SK-N-SH treated with all-trans-retinoic acid at 6 μM for 48 hours (cell line): ENCODE data around the gene GBE1.
"Not testable (repeated sequence)": the region's sequence is repeated elsewhere in the genome, so short reads cannot be mapped to it uniquely, and the experiment has no call there.

Source experiments
- ATAC-seq: fragments of 200-7000 bp; cut with Tn5 transposase; 3 replicates; pipeline ENCODE4 v1.9.1; 2020; ENCODE audit warnings: mild to moderate bottlenecking, moderate library complexity
- ARNTL ChIP-seq: fragments of 450-650 bp; formaldehyde crosslinking; IDR thresholded peaks from 2 replicates; pipeline ENCODE4 v1.5.0; 2020; ENCODE audit warnings: low read depth, mild to moderate bottlenecking, moderate library complexity, borderline replicate concordance
- CREB5 ChIP-seq: fragments of 250-450 bp; sonication (Bioruptor Pico); IDR thresholded peaks from 2 replicates; pipeline ENCODE4 v1.5.1; 2020; ENCODE audit warnings: low read depth, mild to moderate bottlenecking, moderate library complexity
- CSRNP3 ChIP-seq: fragments of 250-450 bp; sonication (Bioruptor Pico); IDR thresholded peaks from 2 replicates; pipeline ENCODE4 v1.5.1; 2021; ENCODE audit warnings: mild to moderate bottlenecking, moderate library complexity
- ESRRG ChIP-seq: fragments of 250-450 bp; sonication (Bioruptor Pico); IDR thresholded peaks from 2 replicates; pipeline ENCODE4 v1.6.1; 2021; ENCODE audit warnings: mild to moderate bottlenecking
- ISL1 ChIP-seq: fragments of 250-450 bp; sonication (Bioruptor Pico); IDR thresholded peaks from 2 replicates; pipeline ENCODE4 v2.1.2; 2022; ENCODE audit warnings: mild to moderate bottlenecking, moderate library complexity
- OSR1 ChIP-seq: fragments of 250-450 bp; sonication (Bioruptor Pico); IDR thresholded peaks from 2 replicates; pipeline ENCODE4 v1.8.0; 2022; ENCODE audit warnings: moderate library complexity, mild to moderate bottlenecking, inconsistent platforms
- PATZ1 ChIP-seq: fragments of 250-450 bp; sonication (Bioruptor Pico); IDR thresholded peaks from 2 replicates; pipeline ENCODE4 v1.8.0; 2020; ENCODE audit warnings: mild to moderate bottlenecking, moderate library complexity, borderline replicate concordance
- PPARA ChIP-seq: fragments of 250-450 bp; sonication (Bioruptor Pico); IDR thresholded peaks from 2 replicates; pipeline ENCODE4 v1.5.0; 2020; ENCODE audit warnings: mild to moderate bottlenecking, borderline replicate concordance
- RARB ChIP-seq: fragments of 250-450 bp; sonication (Bioruptor Pico); IDR thresholded peaks from 2 replicates; pipeline ENCODE4 v1.8.0; 2021; ENCODE audit warnings: mild to moderate bottlenecking, moderate library complexity
- SNAI2 ChIP-seq: fragments of 250-450 bp; sonication (Bioruptor Pico); IDR thresholded peaks from 2 replicates; pipeline ENCODE4 v1.5.0; 2020; ENCODE audit warnings: mild to moderate bottlenecking, moderate library complexity
- TCF4 ChIP-seq: fragments of 250-450 bp; sonication (Bioruptor Pico); IDR thresholded peaks from 2 replicates; pipeline ENCODE4 v1.8.0; 2021; ENCODE audit warnings: mild to moderate bottlenecking, moderate library complexity, borderline replicate concordance
- TOX ChIP-seq: fragments of 250-450 bp; sonication (Bioruptor Pico); IDR thresholded peaks from 2 replicates; pipeline ENCODE4 v1.8.0; 2021; ENCODE audit warnings: mild to moderate bottlenecking, moderate library complexity, borderline replicate concordance
- TSHZ2 ChIP-seq: fragments of 250-450 bp; sonication (Bioruptor Pico); IDR thresholded peaks from 2 replicates; pipeline ENCODE4 v1.5.0; 2020; ENCODE audit warnings: mild to moderate bottlenecking, moderate library complexity
- ZC3H10 ChIP-seq: fragments of 250-450 bp; sonication (Bioruptor Pico); IDR thresholded peaks from 2 replicates; pipeline ENCODE4 v1.5.1; 2021; ENCODE audit warnings: mild to moderate bottlenecking, moderate library complexity
- ZFP3 ChIP-seq: fragments of 250-450 bp; sonication (Bioruptor Pico); IDR thresholded peaks from 2 replicates; pipeline ENCODE4 v1.5.0; 2020; ENCODE audit warnings: mild to moderate bottlenecking, moderate library complexity
- ZFP30 ChIP-seq: fragments of 450-650 bp; formaldehyde crosslinking; IDR thresholded peaks from 2 replicates; pipeline ENCODE4 v1.5.0; 2022; ENCODE audit warnings: mild to moderate bottlenecking, moderate library complexity
- ZNF565 ChIP-seq: fragments of 450-650 bp; formaldehyde crosslinking; conservative IDR thresholded peaks from 2 replicates; pipeline ENCODE4 v1.5.0; 2020; ENCODE audit warnings: low read depth, mild to moderate bottlenecking, moderate library complexity
- ZNF70 ChIP-seq: fragments of 450-650 bp; formaldehyde crosslinking; IDR thresholded peaks from 2 replicates; pipeline ENCODE4 v1.5.0; 2020; ENCODE audit warnings: mild to moderate bottlenecking, moderate library complexity
- ZNF8 ChIP-seq: fragments of 450-650 bp; formaldehyde crosslinking; IDR thresholded peaks from 2 replicates; pipeline ENCODE4 v1.5.0; 2020; ENCODE audit warnings: mild to moderate bottlenecking, moderate library complexity

Gene GBE1

GRCh38 chr3:81761904-81762580 lies 597 bp upstream of the GBE1 start (continued):
- no peak for TF ChIP-seq CREB5 (CRISPR knock-in tag)
- no peak for TF ChIP-seq ZNF70 (CRISPR knock-in tag)
- TF ChIP-seq ZC3H10 (CRISPR knock-in tag): no peak
- TF ChIP-seq, all 23 proteins: peak for 0

- TF ChIP-seq CSRNP3 (CRISPR knock-in tag) (no peak), PATZ1 (CRISPR knock-in tag) (no peak), TSHZ2 (CRISPR knock-in tag) (no peak), ESRRG (CRISPR knock-in tag) (no peak), OSR1 (CRISPR knock-in tag) (no peak), RARB (CRISPR knock-in tag) (no peak), TCF4 (CRISPR knock-in tag) (no peak), ZFP30 (CRISPR knock-in tag) (no peak), ZC3H10 (CRISPR knock-in tag) (no peak)
- no peak for ATAC-seq
Measured at GRCh38 chr3:81760215-81760614, 1.2 kb downstream of the GBE1 start.

- ATAC-seq: not testable (repeated sequence)
Measured at GRCh38 chr3:81758771-81759170, 2.7 kb downstream of the GBE1 start.

GRCh38 chr3:81758275-81758674 lies 3.2 kb downstream of the GBE1 start:
- no peak for TF ChIP-seq ISL1 (CRISPR knock-in tag)
- no peak for TF ChIP-seq TOX
- no peak for TF ChIP-seq PPARA (CRISPR knock-in tag)
- no peak for TF ChIP-seq ZFP3 (CRISPR knock-in tag)
- no peak for TF ChIP-seq CREB5 (CRISPR knock-in tag)
- no peak for TF ChIP-seq ZC3H10 (CRISPR knock-in tag)
- TF ChIP-seq ZNF565: no peak
- TF ChIP-seq ZNF8: no peak
- no peak for TF ChIP-seq SNAI2
- TF ChIP-seq TCF4 (CRISPR knock-in tag): no peak
- TF ChIP-seq ZFP30 (CRISPR knock-in tag): no peak
- TF ChIP-seq ESRRG (CRISPR knock-in tag): no peak
- no peak for TF ChIP-seq PATZ1 (CRISPR knock-in tag)
- no peak for TF ChIP-seq ARNTL
- TF ChIP-seq, all 23 proteins: peak for 0

More at GRCh38 chr3:81758275-81758674, 3.2 kb downstream of the GBE1 start:
- no peak for ATAC-seq
